Smooth muscle cell of the brain vasculature (primary cell): ENCODE measurements around the gene CEACAM21.

Source experiments
- DNase-seq: peaks from one replicate; pipeline ENCODE4 v3.0.0-alpha.2; 2012; ENCODE audit warnings: low read depth, low spot score

Gene CEACAM21

DNA sequence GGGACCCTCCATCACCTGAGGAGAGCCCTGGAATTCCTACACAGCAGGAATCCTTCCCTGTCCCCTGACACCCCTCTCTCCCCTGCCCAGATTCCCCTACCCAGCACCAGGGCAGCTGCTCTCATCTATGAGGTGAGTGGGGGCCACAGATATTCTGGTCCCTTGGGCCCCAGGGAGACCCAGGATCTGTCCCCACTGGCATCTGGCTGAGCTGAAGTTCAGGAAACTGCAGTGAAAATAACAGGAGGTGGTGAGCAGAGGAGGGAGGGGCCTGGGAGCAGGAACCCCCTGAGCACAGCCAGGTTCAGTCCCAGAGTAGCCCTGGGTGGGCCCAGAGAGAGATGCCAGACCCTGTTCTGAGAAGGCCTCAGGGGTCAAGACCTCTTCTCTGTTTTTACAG, 10.1 kb downstream of the CEACAM21 start:
- DNase-seq = no peak

DNA sequence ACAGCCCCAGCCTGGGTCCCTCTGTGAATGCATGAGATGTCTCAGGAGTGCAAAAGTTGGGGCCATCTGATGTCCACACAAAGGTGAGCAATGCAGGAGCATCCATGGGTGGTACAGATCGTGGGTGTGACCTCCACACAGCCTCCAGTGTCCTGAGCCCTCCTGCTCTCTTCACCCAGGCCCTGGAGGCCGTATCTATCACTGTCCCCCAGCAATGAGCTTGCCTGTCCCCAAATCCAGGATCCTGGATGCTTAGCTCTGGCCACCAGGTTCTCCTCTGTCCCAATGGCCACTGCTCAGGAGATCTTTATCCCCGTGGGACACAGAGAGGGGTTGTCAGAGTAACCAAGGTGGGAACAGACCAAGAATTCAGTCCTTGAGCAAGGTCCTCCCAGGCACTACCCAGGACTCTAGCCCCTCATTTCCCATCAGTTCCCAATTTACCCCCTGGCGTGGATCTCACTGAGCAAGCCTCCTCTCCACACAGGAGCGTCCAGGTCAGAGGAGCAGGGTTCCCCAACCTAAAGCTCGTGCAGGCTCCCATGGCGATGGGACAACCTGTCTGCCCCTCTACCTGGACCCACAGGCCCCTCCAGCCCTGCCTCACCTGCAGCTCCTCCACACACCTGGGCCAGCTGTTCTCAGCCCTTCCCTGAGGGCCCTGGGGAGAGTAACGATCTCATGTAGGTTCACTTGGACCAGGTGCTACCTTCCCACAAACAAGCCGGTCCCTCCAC, 11.3 kb downstream of the CEACAM21 start:
- DNase-seq = no peak

DNA sequence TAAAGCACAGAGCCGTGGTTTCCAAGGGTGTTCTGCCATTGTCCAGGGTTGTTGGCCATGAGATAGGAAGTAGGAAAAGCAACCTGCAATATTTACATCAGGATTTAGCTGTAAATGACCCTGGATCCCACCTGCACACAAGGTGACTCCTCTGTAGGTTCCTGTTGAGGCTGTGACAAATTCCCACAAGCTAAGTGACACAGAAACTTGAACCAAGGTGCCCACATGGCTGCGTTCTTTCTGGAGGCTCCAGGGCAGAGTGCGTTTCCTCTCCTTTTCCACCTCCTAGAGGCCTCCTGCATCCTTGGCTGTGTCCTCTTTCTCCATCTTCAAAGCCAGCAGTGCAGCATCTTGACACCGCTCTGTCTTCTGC, 11.9 kb downstream of the CEACAM21 start:
- no peak for DNase-seq

DNA sequence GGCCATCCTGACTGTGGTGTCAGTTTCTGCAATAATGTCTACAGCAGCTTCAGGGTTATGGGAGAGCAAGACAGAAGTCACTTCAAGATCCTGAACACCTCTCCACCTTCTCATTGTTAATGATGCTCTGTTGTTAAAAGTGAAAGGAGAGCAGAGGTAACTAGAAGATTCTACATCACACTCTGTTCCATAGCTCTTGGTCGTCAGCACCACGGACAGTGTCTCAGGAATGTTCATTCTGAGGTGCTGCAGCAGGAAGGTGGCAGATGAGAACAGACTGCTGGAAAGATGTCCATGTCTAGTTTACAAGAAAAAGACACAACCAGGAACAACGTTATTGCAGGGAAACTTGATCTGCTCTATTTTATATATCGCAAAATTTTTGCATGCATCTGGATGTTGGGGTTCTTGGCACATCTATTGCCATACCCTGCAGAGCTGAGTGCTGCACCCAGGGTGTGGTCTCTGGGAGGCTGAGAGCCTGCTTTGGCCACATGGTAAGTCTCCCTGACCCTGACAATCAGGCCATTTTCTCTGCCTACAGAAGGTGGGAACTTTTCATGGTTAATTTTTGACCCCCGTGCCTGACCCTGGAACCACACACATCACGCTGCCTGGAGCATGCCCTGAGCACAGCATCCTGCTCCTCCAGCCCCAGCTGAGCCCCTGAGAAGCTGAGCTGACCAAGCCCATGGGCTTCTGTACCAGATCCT, 12.7 kb downstream of the CEACAM21 start:
- no peak for DNase-seq

DNA sequence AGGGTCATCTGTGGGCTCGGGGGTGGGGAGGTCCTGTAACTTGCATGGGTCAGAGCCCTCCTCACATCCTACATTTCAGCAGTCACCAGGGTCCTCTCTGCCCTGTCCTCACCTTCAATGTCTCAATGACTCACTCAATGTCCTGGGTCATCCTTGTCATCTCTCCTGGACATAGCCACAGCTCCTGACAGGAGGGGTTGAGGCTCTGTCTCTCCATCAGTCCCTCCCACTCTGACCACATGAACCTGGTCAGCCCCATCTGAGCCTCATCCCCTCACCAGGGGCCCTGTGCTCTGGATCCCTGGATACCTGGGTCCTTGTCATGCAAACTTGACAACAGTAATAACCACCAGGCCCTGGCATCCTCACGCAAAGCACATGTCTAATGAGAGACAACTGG, 13.4 kb downstream of the CEACAM21 start:
- no peak for DNase-seq

DNA sequence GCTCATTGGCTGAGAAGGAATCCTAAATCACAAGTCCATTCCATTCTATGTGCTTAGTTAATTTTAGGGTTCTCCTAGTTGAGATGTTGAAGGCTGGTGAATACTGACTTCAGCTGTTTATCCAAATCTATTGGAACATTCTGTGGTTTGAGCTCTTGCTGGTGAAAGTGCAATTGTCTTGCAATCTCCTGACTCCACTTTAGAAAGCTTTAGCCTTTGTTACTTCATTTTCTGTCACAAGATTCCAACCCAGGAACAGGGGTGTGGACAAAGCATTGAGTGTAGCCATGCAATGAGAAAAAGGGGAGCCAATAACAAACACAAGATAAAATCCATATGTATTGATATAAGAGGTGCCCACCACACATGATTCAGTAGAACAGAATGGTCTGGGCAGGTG, 15.0 kb downstream of the CEACAM21 start:
- no peak for DNase-seq

DNA sequence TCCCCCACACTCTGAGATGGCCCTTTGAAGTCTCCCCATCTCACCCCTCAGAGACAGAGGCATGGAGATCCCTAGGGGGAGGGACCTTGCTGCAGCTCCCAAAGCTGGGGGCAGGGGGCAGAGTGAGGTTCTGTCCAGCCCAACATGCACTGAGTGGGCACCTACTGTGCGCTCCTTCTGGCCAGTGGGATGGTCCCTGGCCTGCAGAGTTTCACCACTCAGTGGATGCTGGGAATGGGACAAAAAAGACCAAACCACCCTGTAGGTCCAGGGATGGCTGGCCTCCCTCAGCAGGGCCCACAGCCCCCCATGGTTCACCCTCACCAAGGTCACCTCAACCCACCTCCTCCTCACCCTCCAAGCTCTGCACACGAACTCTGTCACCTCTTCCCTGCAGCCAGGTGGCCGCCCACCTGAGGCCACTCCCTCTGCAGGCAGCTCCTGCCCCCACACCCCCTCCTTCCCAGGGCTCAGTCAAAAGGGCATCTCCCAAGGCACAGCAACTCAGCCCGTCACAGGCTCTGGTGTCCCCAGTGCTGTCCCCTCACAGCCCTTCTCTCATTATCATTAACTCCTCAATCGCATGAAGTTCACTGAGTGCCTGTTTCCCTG, 16.1 kb downstream of the CEACAM21 start:
- DNase-seq = no peak

DNA sequence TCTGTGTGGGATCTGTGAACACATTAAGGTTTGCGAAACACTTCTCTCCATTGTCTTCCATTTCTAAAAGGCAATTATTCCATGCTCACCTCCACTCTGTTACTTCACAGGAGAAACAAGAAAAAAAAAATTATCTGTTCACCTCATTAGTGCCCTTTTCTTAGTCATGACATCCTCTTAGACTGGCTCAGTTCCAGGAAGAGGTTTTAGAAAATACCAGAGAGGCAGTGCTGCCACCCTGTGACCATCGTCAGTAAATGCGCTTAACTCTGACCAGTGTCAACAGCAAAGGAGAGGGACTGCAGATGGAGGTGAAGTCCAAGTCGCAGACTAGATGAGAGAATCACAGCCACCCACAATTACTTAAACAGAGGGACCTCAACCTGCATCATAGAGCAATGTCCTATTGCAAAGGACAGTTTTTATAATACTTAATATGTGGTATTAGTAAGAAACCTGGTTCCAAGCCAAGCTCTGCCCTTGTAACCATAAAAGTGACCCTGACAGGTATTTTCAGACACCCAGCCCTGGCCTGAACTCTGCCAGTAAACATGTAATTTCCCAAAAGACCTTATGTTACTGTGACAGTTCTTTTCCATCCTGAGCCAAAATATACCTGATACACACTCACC, 19.4 kb downstream of the CEACAM21 start:
- DNase-seq = peak; percentile 26

DNA sequence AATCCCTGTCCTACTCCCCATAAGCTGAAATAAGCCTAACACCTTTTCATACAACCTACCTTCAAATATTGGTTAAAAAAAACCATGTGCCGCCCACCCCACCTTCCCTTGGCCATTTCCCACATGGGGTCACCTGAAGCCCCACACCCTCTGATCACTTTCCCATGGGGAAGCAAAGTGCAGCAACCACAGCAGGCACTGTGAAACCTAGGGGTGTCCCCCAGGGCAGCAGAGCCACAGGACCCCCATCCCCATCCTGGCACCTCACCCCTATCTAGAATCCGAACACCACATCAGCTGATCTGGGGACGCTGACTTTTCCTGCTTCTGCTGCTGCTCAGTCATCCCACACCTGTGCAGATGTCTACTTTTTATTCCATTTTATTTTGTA, 19.9 kb downstream of the CEACAM21 start:
- no peak for DNase-seq

DNA sequence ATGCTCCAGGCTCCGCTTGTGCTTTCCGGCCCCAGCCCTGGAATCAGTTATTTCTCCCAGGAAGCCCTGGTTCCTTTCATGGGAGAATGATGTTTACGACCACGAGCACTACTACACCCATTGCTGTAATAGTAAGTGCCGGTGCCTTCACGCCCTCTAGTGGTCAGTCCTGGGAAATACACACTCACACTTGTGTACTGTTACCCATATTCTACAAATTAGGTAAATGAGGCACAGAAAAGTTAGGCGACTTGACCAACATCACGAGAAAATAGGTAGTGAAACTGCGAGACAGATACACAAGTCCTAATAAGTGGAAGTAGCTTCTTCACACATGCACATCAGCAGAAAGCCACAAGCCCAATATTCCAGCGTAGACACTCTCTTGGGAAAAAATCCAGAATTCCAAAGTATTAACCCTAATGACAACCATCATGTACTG, 21.7 kb downstream of the CEACAM21 start:
- DNase-seq = peak; percentile 21

DNA sequence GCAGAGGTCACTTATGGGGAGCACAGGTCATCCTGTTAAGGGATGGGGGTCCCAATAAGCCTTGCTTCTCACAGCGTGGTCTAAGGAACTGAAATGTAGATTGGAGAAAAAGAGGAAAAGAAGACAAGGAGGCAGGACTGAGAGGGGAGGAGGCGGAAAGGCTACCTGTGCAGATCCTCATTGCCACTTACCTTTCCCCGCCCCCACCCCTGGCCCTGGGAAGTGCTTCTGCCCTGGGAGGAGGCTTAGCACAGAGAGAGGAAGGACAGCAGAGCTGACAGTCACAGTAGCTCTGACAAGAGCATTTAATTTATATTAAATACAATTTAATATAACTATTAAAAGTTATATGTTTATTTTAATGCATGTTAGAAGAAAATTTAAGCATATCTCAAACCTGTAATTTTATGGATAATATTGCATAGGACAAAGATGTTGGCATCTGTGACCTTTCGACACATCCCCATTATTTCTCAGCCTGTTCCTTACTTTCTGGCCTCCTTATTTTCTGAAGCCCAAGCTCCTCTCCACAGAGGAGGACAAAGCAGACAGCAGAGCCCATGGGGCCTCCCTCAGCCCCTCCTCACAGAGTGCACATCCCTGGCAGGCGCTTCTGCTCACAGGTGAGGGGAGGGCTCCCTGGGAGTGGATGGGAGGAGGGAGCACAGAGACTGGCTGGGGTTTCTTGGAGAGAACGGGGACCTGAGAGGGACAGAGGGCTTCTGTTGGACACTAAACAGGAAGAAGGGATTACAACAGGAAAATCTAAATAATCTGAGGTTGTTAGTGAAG, 23.4 kb downstream of the CEACAM21 start:
- no peak for DNase-seq

DNA sequence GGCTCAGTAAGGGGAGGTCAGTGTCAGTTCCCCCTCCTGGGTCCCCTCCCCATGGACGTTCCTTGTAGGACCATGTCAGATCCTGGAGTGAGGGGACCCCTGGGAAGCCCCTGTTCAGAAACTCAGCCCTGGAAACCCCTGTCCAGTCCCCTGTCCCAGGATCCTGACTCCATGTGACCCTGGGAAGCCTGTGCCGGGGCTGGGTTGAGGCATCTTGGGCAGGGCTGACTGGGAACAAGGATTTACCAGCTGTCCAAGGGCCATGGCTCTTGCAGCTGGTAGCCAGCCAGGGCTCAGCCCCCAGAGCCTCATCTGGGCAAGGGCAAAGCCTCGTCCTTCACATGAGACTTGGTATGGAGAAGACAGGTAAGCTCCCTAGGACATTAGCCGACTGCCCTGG, 25.8 kb downstream of the CEACAM21 start:
- no peak for DNase-seq

DNA sequence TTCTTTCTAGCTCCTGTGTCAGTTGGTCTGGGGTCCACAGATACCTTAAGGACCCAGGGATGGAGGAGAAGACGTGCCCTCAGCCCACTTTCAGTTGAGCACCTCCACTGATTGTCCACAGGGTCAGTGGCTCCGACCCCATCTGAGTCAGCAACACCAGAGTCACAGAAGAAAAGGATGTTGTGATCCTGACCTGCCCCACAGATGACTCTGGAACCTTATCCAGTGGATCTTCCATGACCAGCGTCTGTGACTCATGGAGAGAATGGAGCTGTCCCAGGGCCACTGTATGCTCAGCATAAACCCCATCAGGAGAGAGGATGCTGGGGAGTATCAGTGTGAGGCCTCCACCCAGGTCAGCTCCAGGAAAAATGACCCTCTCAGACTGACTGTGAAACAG, 28.9 kb downstream of the CEACAM21 start:
- DNase-seq = no peak

DNA sequence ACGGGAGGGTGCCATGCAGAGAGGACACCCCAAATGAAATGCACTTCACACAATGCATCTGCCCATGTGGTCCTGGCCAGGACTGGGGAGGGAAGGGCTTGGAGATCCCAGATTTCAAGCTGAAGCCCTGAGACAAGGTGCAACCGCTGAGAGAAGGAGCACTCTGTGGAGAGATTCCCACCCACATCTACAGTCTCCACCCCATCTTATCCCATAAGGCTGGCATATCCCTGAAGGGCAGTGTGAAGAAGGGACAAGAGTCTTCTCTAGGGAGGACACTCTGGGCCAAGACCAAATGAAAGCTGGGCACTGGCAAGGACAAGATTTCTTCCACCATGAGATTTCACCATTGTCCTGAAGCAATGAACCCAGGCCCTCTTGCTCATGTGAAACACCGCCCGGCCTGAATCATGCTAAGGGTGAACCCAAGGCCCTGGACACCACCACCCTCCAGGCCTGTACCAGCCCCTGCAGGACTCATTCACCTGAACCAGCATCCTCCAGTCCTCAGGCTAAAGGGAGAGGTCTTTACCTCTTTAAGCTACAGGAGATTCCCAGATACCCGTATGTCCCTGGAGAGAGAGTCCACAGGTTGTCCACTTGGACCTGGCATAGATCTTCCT, 30.4 kb downstream of the CEACAM21 start:
- DNase-seq = no peak

DNA sequence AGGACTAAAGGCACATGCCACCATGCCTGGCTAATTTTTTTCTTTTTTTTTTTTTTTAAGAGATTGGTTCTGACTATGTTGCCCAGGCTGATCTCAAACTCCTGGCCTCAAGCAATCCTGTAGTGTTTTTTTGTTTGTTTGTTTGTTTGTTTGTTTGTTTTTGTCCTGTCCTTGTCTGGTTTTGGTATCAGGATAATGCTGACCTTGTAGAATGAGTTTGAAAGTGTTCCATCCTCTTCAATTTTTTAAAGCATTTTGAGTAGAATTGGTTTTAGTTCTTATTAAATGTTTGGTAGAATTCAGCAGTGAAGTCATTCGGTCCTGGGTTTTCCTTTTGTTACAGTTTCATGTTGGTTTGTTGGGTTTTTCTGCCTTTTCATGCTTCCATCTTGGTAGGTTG, 31.7 kb downstream of the CEACAM21 start:
- DNase-seq = no peak

DNA sequence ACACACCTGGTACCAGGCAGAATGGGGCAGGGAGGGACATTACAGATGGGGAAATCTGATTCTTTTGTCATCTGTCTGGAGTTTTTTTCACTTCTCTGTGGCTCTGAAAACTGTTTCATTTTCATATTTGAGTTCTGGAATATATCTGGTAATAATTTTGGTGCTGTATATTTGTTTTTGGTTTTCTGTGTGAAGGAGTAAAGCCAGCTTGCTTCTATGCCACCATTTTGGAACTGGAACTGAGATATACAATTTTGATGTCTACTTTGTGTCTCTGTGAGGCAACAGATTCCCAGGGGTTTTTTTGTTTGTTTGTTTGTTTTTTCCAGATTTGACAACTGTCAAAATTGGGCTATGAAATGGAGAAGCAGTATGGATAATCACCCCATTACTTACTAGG, 34.8 kb downstream of the CEACAM21 start:
- DNase-seq = no peak

DNA sequence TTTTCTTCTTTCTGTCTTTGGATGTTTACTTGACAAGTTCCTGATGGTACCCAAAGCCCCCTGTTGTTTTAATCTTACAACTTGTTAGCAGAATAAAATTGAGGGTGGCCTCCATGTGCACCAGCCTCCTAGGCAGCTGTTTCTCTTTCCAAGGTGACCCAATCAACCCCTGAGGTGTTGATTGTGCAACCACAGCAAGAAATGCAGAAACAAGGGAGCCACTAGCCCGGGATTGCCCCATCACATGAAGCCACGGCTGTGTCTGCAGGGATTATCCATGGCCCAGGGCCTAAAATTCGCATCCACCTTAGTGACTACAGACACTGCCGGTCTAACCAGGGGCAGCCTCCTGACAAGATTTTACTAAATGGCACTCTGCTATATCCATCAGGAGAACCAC, 36.5 kb downstream of the CEACAM21 start:
- DNase-seq = no peak

DNA sequence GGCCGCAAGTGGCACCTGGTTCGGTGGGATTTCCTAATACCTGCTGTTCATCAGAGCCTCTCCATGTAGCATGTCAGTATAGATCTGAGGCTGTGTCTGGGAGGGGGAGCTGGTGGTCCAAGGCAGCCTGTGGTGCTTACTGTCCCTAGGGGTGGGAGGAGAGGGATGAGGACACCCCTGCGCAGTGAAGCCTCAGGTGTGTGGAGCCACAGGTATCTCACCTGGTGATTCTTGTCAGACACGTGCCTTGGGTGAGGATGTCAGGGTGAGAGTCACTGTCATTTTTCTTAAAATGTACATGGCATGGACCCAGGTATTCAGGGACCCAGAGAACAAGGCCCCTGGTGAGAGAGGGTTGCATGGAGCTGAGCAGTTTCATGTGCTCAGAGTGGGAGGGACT, 39.2 kb downstream of the CEACAM21 start:
- DNase-seq = no peak

DNA sequence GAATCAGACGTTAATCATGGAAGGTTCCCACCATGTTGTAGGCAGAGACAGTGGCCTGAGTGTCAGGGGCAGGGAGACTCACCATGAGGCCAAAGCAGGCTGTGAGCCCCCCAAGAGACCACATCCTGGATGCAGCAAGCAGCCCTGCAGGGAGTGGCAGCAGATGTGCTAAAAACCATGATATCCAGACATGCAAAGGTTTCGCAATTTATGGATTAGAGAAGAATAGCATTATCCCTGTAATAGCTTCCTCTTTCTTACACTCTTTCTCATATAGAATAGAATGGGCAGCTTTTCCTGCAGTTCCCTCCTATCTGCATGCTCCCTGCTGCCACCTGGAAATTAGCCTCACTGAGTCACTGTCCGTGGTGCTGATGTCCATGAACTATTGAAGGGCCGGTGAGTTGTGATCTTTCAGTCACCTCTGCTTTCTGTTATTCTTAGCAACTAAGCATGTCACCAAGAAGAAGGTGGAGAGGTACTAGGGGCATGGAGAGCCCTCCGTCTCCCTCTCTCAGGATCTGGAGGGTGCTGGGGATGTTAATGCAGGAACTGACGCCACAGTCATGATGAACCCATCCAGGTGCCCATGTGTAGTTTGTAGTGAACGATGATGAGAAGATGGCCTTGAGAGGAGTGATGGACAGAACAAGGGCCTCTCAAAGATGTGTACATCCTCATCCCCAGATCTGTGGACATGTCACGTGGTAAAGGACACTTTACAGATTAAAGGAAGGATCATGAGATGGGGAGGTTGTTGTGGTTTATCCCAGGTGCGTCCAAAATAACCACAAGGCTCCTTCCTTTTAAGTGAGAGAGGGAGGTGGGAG, 41.0 kb downstream of the CEACAM21 start:
- DNase-seq = peak; percentile 1

DNA sequence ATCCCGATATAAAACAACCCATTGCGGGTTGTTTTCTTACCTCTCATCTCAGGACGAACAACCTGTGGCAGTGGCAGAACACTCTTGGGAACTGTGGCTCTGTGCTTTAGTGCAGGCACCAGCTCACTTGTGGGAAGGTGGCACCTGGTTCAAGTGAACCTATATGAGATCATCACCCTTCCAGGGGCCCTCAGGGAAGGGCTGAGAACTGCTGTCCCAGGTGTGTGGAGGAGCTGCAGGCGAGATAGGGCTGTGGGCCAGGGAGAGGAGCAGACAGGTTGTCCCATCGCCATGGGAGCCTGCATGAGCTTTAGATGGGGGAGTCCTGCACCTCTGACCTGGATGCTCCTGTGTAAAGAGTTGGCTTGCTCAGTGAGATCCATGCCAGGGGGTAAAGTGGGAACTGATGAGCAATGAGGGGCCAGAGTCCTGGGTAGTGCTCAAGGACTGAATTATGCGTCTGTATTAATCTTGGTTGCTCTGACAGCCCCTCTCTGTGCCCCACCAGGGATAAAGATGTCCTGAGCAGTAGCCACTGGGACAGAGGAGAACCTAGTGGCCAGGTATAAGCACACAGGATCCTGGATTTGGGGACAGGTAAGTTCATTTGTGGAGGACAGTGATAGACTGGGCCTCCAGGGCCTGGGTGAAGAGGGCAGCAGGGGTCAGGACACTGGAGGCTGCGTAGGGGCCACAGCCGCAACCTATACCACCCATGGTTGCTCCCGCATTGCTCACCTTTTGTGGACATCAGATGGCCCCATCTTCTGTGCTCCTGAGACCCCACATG, 42.2 kb downstream of the CEACAM21 start:
- DNase-seq = no peak
